Measurements from ENCODE around the gene PDE11A.

The PDE11A gene

DNA sequence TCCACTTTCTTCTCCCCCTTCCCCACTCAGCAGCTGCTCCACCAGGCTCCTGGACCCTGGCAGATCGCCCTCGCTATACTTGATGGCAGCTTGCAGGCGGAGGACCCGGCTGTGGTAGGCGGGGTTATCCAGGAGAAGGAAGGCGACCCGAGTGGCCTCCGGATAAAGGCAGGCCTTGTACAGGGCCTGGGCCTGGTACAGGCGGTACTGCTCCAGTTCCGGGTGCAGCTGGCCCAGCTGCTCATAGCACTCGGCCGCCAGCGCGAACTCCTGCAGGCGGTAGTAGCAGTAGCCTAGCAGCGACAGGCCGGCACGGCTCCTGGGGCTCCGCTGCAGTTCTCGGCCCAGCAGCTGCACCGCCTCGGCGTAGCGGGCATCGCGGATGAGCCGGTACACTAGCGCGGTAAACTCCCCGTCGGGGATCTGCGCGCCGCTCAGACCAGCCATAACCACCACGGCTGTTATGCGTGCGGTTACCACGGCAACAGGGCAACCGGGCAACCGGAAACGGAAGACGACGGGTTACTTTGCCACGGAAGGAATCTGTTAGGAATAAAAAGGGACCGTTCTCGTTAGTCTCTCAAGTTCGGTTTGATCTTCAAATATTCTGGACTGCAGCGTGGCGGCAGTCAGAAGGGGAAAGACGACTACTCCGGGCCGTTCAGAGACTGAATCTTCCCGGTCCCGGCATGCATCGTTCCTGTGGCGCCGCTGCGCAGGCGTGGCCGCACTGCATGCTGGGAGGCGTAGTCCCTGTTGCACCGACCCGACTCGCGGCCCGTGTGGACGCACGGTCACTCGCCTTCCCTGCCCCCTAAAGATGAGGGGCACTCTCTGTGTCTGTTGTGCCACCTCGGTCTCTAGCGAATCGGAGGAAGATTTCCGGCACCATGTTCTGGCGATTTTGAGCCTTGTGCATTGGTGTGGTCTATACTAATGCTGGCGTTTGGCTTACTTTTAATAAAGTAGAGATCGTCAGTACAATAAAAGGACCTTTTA, 454.0 kb downstream of the PDE11A start:
- TF ChIP-seq, protein P1, sequence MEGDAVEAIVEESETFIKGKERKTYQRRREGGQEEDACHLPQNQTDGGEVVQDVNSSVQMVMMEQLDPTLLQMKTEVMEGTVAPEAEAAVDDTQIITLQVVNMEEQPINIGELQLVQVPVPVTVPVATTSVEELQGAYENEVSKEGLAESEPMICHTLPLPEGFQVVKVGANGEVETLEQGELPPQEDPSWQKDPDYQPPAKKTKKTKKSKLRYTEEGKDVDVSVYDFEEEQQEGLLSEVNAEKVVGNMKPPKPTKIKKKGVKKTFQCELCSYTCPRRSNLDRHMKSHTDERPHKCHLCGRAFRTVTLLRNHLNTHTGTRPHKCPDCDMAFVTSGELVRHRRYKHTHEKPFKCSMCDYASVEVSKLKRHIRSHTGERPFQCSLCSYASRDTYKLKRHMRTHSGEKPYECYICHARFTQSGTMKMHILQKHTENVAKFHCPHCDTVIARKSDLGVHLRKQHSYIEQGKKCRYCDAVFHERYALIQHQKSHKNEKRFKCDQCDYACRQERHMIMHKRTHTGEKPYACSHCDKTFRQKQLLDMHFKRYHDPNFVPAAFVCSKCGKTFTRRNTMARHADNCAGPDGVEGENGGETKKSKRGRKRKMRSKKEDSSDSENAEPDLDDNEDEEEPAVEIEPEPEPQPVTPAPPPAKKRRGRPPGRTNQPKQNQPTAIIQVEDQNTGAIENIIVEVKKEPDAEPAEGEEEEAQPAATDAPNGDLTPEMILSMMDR (conservative IDR thresholded peaks at IDR 0.05; ENCODE audit: low read length), result no peak
- peak overlapping the region; percentile 90 for H3K4me3 ChIP-seq (ENCODE audit: low read length)
- DNase-seq (ENCODE audit: low read depth), result peak; percentile 85

DNA sequence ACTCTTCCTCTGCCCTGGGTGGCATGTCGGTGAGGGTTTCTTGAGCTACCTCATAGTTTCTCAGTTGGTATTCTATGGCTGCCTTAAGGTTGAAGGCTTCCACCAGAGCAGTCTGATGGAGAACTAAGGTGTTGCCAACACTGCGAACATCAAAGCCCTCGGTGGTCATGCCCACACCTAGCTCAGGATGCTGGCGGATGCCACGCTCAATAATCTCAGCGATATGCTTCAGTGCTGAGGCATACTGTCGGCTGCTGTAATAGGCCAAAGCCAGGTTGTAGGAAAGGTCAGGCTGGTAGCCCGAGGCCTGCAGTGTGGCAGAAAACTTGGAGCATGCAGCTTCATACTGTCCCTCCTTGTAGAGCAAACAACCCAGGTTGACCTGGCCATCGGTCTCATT, 454.7 kb downstream of the PDE11A start:
- DNase-seq (ENCODE audit: low read depth), result no peak
- TF ChIP-seq, protein P1 (conservative IDR thresholded peaks at IDR 0.05; ENCODE audit: low read length), result no peak
- peak overlapping the region; percentile 90 for H3K4me3 ChIP-seq (ENCODE audit: low read length)

DNA sequence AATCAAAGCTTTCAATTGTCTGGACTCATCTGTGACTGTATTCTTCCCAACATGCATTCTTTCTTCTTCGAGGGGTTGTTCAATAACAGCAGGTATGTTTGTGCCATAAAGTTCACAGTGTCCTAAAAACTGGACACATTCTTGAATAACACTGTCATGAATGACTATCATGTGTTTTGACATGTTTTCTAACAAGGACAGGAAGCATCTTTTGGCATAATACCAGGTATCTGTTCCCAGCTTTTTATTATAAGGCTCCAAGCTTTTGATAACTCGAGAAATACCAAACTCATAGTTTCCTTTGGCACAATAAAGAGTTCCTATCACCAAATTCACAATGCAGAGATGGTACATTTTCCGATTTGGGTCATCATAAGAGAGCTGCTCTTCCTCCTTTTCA, 455.8 kb downstream of the PDE11A start:
- TF ChIP-seq, protein P1 (conservative IDR thresholded peaks at IDR 0.05; ENCODE audit: low read length), result no peak
- H3K4me3 ChIP-seq (ENCODE audit: low read length), result no peak overlapping the region

DNA sequence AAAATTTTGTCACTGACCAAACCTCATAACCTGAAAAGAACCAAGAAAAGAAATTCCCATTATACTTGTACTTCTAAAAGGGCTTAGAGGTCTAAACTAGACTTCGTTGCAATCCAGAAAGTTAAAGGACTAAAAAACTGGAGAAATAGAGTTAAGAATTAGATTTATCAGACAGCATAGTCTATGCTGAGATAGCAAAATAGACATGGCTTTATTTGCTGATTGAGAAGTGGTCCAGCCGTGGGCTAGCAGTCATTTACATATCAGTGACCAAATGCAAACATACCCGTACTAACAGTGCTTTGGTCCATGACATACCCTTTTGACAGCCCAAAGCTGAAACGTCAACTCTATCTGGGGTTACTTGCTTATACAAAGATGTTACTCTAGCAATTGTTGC, 456.5 kb downstream of the PDE11A start:
- DNase-seq (ENCODE audit: low read depth), result no peak
- TF ChIP-seq, protein P1 (conservative IDR thresholded peaks at IDR 0.05; ENCODE audit: low read length), result no peak
- H3K4me3 ChIP-seq (ENCODE audit: low read length), result no peak overlapping the region

More for the DNA sequence above, 455.8 kb downstream of the PDE11A start:
- DNase-seq (ENCODE audit: low read depth), result no peak

DNA sequence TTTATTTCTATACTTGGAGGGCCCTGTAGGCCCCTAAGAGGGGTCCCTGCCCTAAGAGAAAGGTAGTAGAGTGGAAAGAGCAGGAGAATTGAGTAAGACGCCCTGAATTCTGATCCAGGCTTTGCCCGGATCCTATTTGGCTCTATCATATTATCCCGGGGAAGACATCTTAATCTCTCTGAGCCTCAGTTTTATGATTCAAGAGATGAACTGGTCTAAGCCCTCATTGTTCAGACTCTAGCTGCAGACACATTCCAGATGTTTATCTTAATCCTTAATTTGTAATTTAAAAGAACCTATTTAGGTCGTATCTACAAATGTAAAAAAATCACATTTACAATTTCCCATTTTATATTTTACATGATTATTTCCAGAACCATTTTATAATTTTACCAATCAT, 459.9 kb downstream of the PDE11A start:
- no peak overlapping the region for H3K4me3 ChIP-seq (ENCODE audit: low read length)
- TF ChIP-seq, protein P1 (conservative IDR thresholded peaks at IDR 0.05; ENCODE audit: low read length), result no peak
- DNase-seq (ENCODE audit: low read depth), result no peak

DNA sequence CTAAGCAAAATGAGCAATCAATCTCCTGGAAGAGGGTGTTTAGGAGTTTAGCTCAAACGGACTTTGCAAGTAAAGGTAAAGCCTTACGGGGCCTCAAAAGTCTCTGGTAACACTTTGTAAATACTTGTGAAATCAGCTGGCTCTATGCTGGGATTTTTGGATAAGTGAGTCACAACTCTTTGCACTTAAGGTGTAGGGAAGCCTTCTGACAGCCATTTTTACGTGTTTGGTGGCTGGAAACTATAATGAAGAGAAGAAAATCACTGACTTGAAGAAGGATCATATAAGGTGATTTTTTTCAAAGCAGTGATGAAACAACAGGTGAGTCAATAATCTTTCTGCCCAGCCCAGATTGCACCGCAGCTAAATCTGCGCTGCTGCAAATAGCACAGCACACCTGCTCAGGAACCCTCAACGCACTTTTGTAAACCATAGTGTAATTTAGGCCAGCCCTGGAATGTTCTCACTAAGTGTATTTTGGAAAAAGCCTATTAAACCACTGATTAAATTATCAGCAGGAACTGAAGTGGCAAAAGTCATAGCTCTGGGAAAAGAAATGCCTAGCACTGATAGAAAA, 461.2 kb downstream of the PDE11A start:
- DNase-seq (ENCODE audit: low read depth), result no peak
- TF ChIP-seq, protein P1 (conservative IDR thresholded peaks at IDR 0.05; ENCODE audit: low read length), result no peak
- H3K4me3 ChIP-seq (ENCODE audit: low read length), result no peak overlapping the region

Data from AG10803 (cell line).